ENCODE measurements around the gene MRPS12. TPM values are rescaled to one million over a fixed set of nuclear protein-coding genes. Genes with fewer than 3 reads are reported as not detected.

Gene MRPS12
- total RNA-seq, 2 experiments from 2014 or later = 62.4 to 76.0 TPM

GRCh38 chr19:38899447-38900201 is 31.1 kb upstream of the MRPS12 start, which contains the start of the genes NFKBIB and SIRT2:
Gene NFKBIB (plus strand): TSS chr19:38899969. CDS start chr19:38900033, 64 bp downstream.
Gene SIRT2 (minus strand): TSS chr19:38899618. CDS start chr19:38899521, 97 bp downstream.
- ChIA-PET CTCF (interaction anchor here (0.5 to 2.4 kb wide), 8 partner anchors 12 to 1906 kb away, joined by 3 to 23 read pairs (median 3); partner anchors contain the start of genes MRPS12 and SARS2), POLR2A (interaction anchor here (0.6 to 1.8 kb wide), 6 partner anchors 31 to 850 kb away, joined by 3 to 13 read pairs (median 4); partner anchors contain the start of genes MRPS12, RPS16 and SARS2)
- H3K9me3 Mint-ChIP-seq (ENCODE audit: low read depth) = no peaks in the 10 kb centered on the region
- peak; percentile 93 for ATAC-seq
- peak within 1 kb of the TSS; percentile 91 for H3K27ac Mint-ChIP-seq
- H3K27me3 Mint-ChIP-seq = no peaks in the 10 kb centered on the region
- peaks cover 20% of the 10 kb centered on the region for H3K36me3 Mint-ChIP-seq (ENCODE audit: low read depth)
- peaks cover 40% of the 10 kb centered on the region for H3K4me1 Mint-ChIP-seq
- peak within 1 kb of the TSS; percentile 88 for H3K4me3 Mint-ChIP-seq
- DNase-seq = peak; percentile 100
- intact Hi-C loops (cut with DNase I, micrococcal nuclease) = loop anchor here (1.0 kb wide), 13 partner anchors 21 to 563 kb away; partner anchors contain the start of genes ECH1 (in 2 of the 2), MRPS12 (in 2 of the 2), SARS2 (in 2 of the 2) and ACTN4 (in 1 of the 2)

- Mint-ChIP-seq H3K27ac (peak overlapping the region; percentile 86), H3K4me3 (peak overlapping the region; percentile 88), H3K9me3 (ENCODE audit: low read depth) (no peaks in the 10 kb centered on the region), H3K27me3 (no peaks in the 10 kb centered on the region), H3K36me3 (ENCODE audit: low read depth) (peaks cover 24% of the 10 kb centered on the region), H3K4me1 (peaks cover 40% of the 10 kb centered on the region)
- ChIA-PET POLR2A (interaction anchor here (0.6 to 1.8 kb wide), 7 partner anchors 31 to 851 kb away, joined by 3 to 13 read pairs (median 4); partner anchors contain the start of genes MRPS12, RPS16 and SARS2), CTCF (interaction anchor here (0.6 to 2.4 kb wide), 8 partner anchors 12 to 1905 kb away, joined by 3 to 23 read pairs (median 3); partner anchors contain the start of genes MRPS12 and SARS2)
- DNase-seq (no peak), ATAC-seq (no peak)
- intact Hi-C loops (cut with DNase I, micrococcal nuclease) = no loop called here
Observed at GRCh38 chr19:38900202-38900629, 30.5 kb upstream of the MRPS12 start.

GRCh38 chr19:38900743-38901190 is 30.0 kb upstream of the MRPS12 start:
- H3K27ac Mint-ChIP-seq = peak overlapping the region; percentile 27
- intact Hi-C loops (cut with DNase I, micrococcal nuclease) = no loop called here
- ChIA-PET POLR2A (interaction anchor here (0.6 to 1.8 kb wide), 4 partner anchors 30 to 152 kb away, joined by 3 to 13 read pairs (median 8); partner anchors contain the start of genes MRPS12 and SARS2), CTCF (interaction anchor here (0.6 to 2.4 kb wide), 7 partner anchors 13 to 409 kb away, joined by 3 to 23 read pairs (median 3); partner anchors contain the start of genes MRPS12 and SARS2)
- DNase-seq (no peak), ATAC-seq (no peak)
- no peaks in the 10 kb centered on the region for H3K9me3 Mint-ChIP-seq (ENCODE audit: low read depth)
- H3K4me3 Mint-ChIP-seq = peak overlapping the region; percentile 88
- no peaks in the 10 kb centered on the region for H3K27me3 Mint-ChIP-seq
- H3K36me3 Mint-ChIP-seq (ENCODE audit: low read depth) = peaks cover 28% of the 10 kb centered on the region
- H3K4me1 Mint-ChIP-seq = peaks cover 40% of the 10 kb centered on the region

GRCh38 chr19:38901683-38902082 is 29.1 kb upstream of the MRPS12 start:
- no peaks in the 10 kb centered on the region for H3K9me3 Mint-ChIP-seq (ENCODE audit: low read depth)
- peak overlapping the region; percentile 88 for H3K4me3 Mint-ChIP-seq
- ChIA-PET POLR2A (no interaction called here), CTCF (interaction anchor here (1.0 to 2.4 kb wide), 2 partner anchors 29 to 32 kb away, joined by 3 to 23 read pairs; partner anchors contain the start of genes MRPS12 and SARS2)
- H3K27ac Mint-ChIP-seq = no peak overlapping the region
- no peak for DNase-seq
- H3K27me3 Mint-ChIP-seq = no peaks in the 10 kb centered on the region
- no peak for ATAC-seq
- intact Hi-C loops (cut with DNase I, micrococcal nuclease) = no loop called here
- H3K36me3 Mint-ChIP-seq (ENCODE audit: low read depth) = peaks cover 28% of the 10 kb centered on the region
- peaks cover 40% of the 10 kb centered on the region for H3K4me1 Mint-ChIP-seq

- POLR2A ChIA-PET = no interaction called here
- H3K27ac Mint-ChIP-seq = no peak overlapping the region
- H3K4me1 Mint-ChIP-seq = peaks cover 30% of the 10 kb centered on the region
Observed at GRCh38 chr19:38904581-38905539, 25.9 kb upstream of the MRPS12 start.

GRCh38 chr19:38905620-38906019 is 25.1 kb upstream of the MRPS12 start:
- H3K36me3 Mint-ChIP-seq (ENCODE audit: low read depth) = peaks cover 49% of the 10 kb centered on the region
- CTCF ChIA-PET = interaction anchor here (1.1 to 3.1 kb wide), 2 partner anchors 11 to 25 kb away, joined by 3 to 10 read pairs; partner anchors contain the start of genes MRPS12 and SARS2
- no peaks in the 10 kb centered on the region for H3K9me3 Mint-ChIP-seq (ENCODE audit: low read depth)
- H3K4me1 Mint-ChIP-seq = peaks cover 30% of the 10 kb centered on the region
- DNase-seq = no peak
- H3K4me3 Mint-ChIP-seq = no peak overlapping the region
- POLR2A ChIA-PET = no interaction called here
- no peaks in the 10 kb centered on the region for H3K27me3 Mint-ChIP-seq
- ATAC-seq = no peak
- H3K27ac Mint-ChIP-seq = no peak overlapping the region
- intact Hi-C loops (cut with DNase I, micrococcal nuclease) = no loop called here

More at GRCh38 chr19:38904581-38905539, 25.9 kb upstream of the MRPS12 start:
- Mint-ChIP-seq H3K27me3 (no peaks in the 10 kb centered on the region), H3K4me3 (no peak overlapping the region), H3K9me3 (ENCODE audit: low read depth) (no peaks in the 10 kb centered on the region), H3K36me3 (ENCODE audit: low read depth) (peaks cover 48% of the 10 kb centered on the region)
- DNase-seq = no peak
- CTCF ChIA-PET = interaction anchor here (0.7 to 3.1 kb wide), 3 partner anchors 12 to 339 kb away, joined by 3 to 10 read pairs (median 3); partner anchors contain the start of genes MRPS12 and SARS2
- no peak for ATAC-seq
- intact Hi-C loops (cut with DNase I, micrococcal nuclease) = no loop called here

- CTCF ChIA-PET = interaction anchor here (0.7 to 3.1 kb wide), 2 partner anchors 23 to 49 kb away, joined by 4 to 10 read pairs; partner anchors contain the start of genes MRPS12 and SARS2
- H3K27ac Mint-ChIP-seq = no peak overlapping the region
Observed at GRCh38 chr19:38907227-38907626, 23.5 kb upstream of the MRPS12 start.

GRCh38 chr19:38907670-38908069 is 23.1 kb upstream of the MRPS12 start:
- POLR2A ChIA-PET = no interaction called here
- intact Hi-C loops (cut with DNase I, micrococcal nuclease) = no loop called here
- no peak for ATAC-seq

More at GRCh38 chr19:38907227-38907626, 23.5 kb upstream of the MRPS12 start:
- no peaks in the 10 kb centered on the region for H3K9me3 Mint-ChIP-seq (ENCODE audit: low read depth)
- intact Hi-C loops (cut with DNase I, micrococcal nuclease) = no loop called here
- no peaks in the 10 kb centered on the region for H3K27me3 Mint-ChIP-seq
- H3K36me3 Mint-ChIP-seq (ENCODE audit: low read depth) = peaks cover 43% of the 10 kb centered on the region
- no peak overlapping the region for H3K4me3 Mint-ChIP-seq
- H3K4me1 Mint-ChIP-seq = peaks cover 18% of the 10 kb centered on the region
- POLR2A ChIA-PET = no interaction called here
- no peak for ATAC-seq
- DNase-seq = no peak

GRCh38 chr19:38908911-38909310 is 21.8 kb upstream of the MRPS12 start:
- DNase-seq = no peak
- ChIA-PET POLR2A (no interaction called here), CTCF (interaction anchor here (1.0 to 2.1 kb wide), 2 partner anchors 21 to 22 kb away, joined by 4 to 8 read pairs; partner anchors contain the start of genes MRPS12 and SARS2)
- Mint-ChIP-seq H3K4me1 (peaks cover 18% of the 10 kb centered on the region), H3K4me3 (no peak overlapping the region), H3K27ac (no peak overlapping the region), H3K9me3 (ENCODE audit: low read depth) (no peaks in the 10 kb centered on the region), H3K27me3 (no peaks in the 10 kb centered on the region), H3K36me3 (ENCODE audit: low read depth) (peaks cover 39% of the 10 kb centered on the region)
- peak; percentile 12 for ATAC-seq
- intact Hi-C loops (cut with DNase I, micrococcal nuclease) = no loop called here

More at GRCh38 chr19:38907670-38908069, 23.1 kb upstream of the MRPS12 start:
- Mint-ChIP-seq H3K9me3 (ENCODE audit: low read depth) (no peaks in the 10 kb centered on the region), H3K36me3 (ENCODE audit: low read depth) (peaks cover 43% of the 10 kb centered on the region), H3K4me1 (peaks cover 21% of the 10 kb centered on the region), H3K27ac (no peak overlapping the region), H3K27me3 (no peaks in the 10 kb centered on the region), H3K4me3 (no peak overlapping the region)
- CTCF ChIA-PET = interaction anchor here (0.7 to 2.1 kb wide), 2 partner anchors 23 to 49 kb away, joined by 4 to 8 read pairs; partner anchors contain the start of genes MRPS12 and SARS2
- no peak for DNase-seq

GRCh38 chr19:38910488-38910887 is 20.3 kb upstream of the MRPS12 start:
- Mint-ChIP-seq H3K9me3 (ENCODE audit: low read depth) (no peaks in the 10 kb centered on the region), H3K4me3 (no peak overlapping the region), H3K36me3 (ENCODE audit: low read depth) (peaks cover 28% of the 10 kb centered on the region), H3K27me3 (no peaks in the 10 kb centered on the region), H3K27ac (no peak overlapping the region), H3K4me1 (peaks cover 13% of the 10 kb centered on the region)
- ChIA-PET POLR2A (no interaction called here), CTCF (no interaction called here)
- intact Hi-C loops (cut with DNase I, micrococcal nuclease) = no loop called here
- ATAC-seq (no peak), DNase-seq (no peak)

Data from activated CD4-positive, alpha-beta T cell treated with anti-CD3 and anti-CD28 coated beads for 36 hours (primary cell).